GM23338 (cell line): ENCODE measurements around the gene SCO2. TPM values are rescaled to one million over a fixed set of nuclear protein-coding genes. Genes with fewer than 3 reads are reported as not detected.
A peak's percentile ranks its signal among the peaks of the same experiment; 100 is the strongest.

Experiments
- ATAC-seq: fragments of 200-7000 bp; cut with Tn5 transposase; 3 replicates; pipeline ENCODE4 v1.9.1; 2020
- DNase-seq: peaks from one replicate; pipeline ENCODE4 v3.0.0-alpha.2; 2015; ENCODE audit warnings: low spot score
- H2AFZ ChIP-seq: fragments of 200-600 bp; sonication (generic); 2 replicates; pipeline ENCODE4 v1.8.0; 2016; ENCODE audit warnings: antibody characterized with exemption, mild to moderate bottlenecking, moderate library complexity
- H3F3A ChIP-seq: fragments of 200-600 bp; sonication (generic); replicated peaks from 2 replicates; pipeline ENCODE4 v1.8.0; 2017; ENCODE audit warnings: antibody characterized with exemption, mixed run types, low read depth
- H3K27ac ChIP-seq: fragments of 200-600 bp; sonication (generic); 2 replicates; pipeline ENCODE4 v1.6.1; 2016; ENCODE audit warnings: low read depth
- H3K27me3 ChIP-seq: fragments of 200-600 bp; sonication (generic); 2 replicates; pipeline ENCODE4 v1.8.0; 2016; ENCODE audit warnings: mild to moderate bottlenecking, mixed run types, moderate library complexity; ENCODE audit not compliant: insufficient read depth
- H3K36me3 ChIP-seq: fragments of 200-600 bp; sonication (generic); 2 replicates; pipeline ENCODE4 v1.8.0; 2016; ENCODE audit warnings: mild to moderate bottlenecking; ENCODE audit not compliant: insufficient read depth
- H3K4me1 ChIP-seq: fragments of 200-600 bp; sonication (generic); 2 replicates; pipeline ENCODE4 v1.8.0; 2016; ENCODE audit warnings: mild to moderate bottlenecking, moderate library complexity; ENCODE audit not compliant: insufficient read depth
- H3K4me2 ChIP-seq: fragments of 200-600 bp; sonication (generic); 2 replicates; pipeline ENCODE4 v1.7.1; 2017; ENCODE audit warnings: mixed run types
- H3K4me3 ChIP-seq: fragments of 200-600 bp; sonication (generic); 2 replicates; pipeline ENCODE4 v1.6.1; 2016; ENCODE audit warnings: mixed run types
- H3K79me2 ChIP-seq: fragments of 200-600 bp; sonication (generic); replicated peaks from 2 replicates; pipeline ENCODE4 v1.8.0; 2017; ENCODE audit warnings: mild to moderate bottlenecking; ENCODE audit not compliant: insufficient read depth
- H3K9me2 ChIP-seq: fragments of 200-600 bp; sonication (generic); 2 replicates; pipeline ENCODE4 v1.8.0; 2017; ENCODE audit not compliant: insufficient read depth
- H4K20me1 ChIP-seq: fragments of 200-600 bp; sonication (generic); replicated peaks from 2 replicates; pipeline ENCODE4 v1.8.0; 2017; ENCODE audit warnings: mild to moderate bottlenecking; ENCODE audit not compliant: insufficient read depth
- H3K27ac Mint-ChIP-seq: 2 replicates; pipeline ENCODE4 v1.8.0; 2020; ENCODE audit warnings: inconsistent platforms, mild to moderate bottlenecking, moderate library complexity, mixed read lengths
- H3K27me3 Mint-ChIP-seq: 3 replicates; pipeline ENCODE4 v1.8.0; 2022; ENCODE audit warnings: low read depth, mild to moderate bottlenecking, moderate library complexity, mixed read lengths, inconsistent platforms; ENCODE audit not compliant: insufficient read depth, poor library complexity
- H3K36me3 Mint-ChIP-seq: 3 replicates; pipeline ENCODE4 v1.8.0; 2021; ENCODE audit warnings: low read depth, mild to moderate bottlenecking, inconsistent platforms, moderate library complexity, mixed read lengths
- H3K4me1 Mint-ChIP-seq: 3 replicates; pipeline ENCODE4 v1.8.0; 2020; ENCODE audit warnings: mild to moderate bottlenecking, inconsistent platforms, mixed read lengths
- H3K4me3 Mint-ChIP-seq: 3 replicates; pipeline ENCODE4 v1.8.0; 2021; ENCODE audit warnings: moderate library complexity, mild to moderate bottlenecking, inconsistent platforms, mixed read lengths
- H3K9me3 Mint-ChIP-seq: 3 replicates; pipeline ENCODE4 v1.8.0; 2020; ENCODE audit warnings: moderate library complexity, mild to moderate bottlenecking, inconsistent platforms, mixed read lengths
- CTCF ChIP-seq, 2 experiments: fragments of 200-600 bp in 1 of 2; sonication (generic) in 1 of 2; conservative IDR thresholded peaks; 2 replicates each; pipeline versions ENCODE4 v1.5.1 to v1.6.1; 2016 to 2017; ENCODE audit warnings: antibody characterized with exemption in 2 of 2, low read depth in 2 of 2, mild to moderate bottlenecking in 2 of 2, moderate library complexity in 1 of 2
- ETS1 ChIP-seq: IDR thresholded peaks from 2 replicates; pipeline ENCODE4 v1.6.1; 2016; ENCODE audit warnings: antibody characterized with exemption
- EZH2 ChIP-seq: fragments of 200-600 bp; sonication (generic); IDR thresholded peaks from one replicate; pipeline ENCODE4 v1.8.0; 2017; ENCODE audit warnings: antibody characterized with exemption, mild to moderate bottlenecking, low read depth; ENCODE audit not compliant: unreplicated experiment
- EZH2phosphoT487 ChIP-seq: fragments of 200-600 bp; sonication (generic); IDR thresholded peaks from one replicate; pipeline ENCODE4 v1.8.1; 2018; ENCODE audit warnings: antibody characterized with exemption; ENCODE audit not compliant: unreplicated experiment
- JUNB ChIP-seq: IDR thresholded peaks from one replicate; pipeline ENCODE4 v1.6.1; 2016; ENCODE audit warnings: antibody characterized with exemption; ENCODE audit not compliant: unreplicated experiment
- NANOG ChIP-seq: IDR thresholded peaks from 2 replicates; pipeline ENCODE4 v1.6.1; 2016; ENCODE audit warnings: antibody characterized with exemption, borderline replicate concordance
- STAT1 ChIP-seq: IDR thresholded peaks from one replicate; pipeline ENCODE4 v1.6.1; 2016; ENCODE audit warnings: antibody characterized with exemption; ENCODE audit not compliant: unreplicated experiment
- ZNF114 ChIP-seq: fragments of 250-450 bp; sonication (Bioruptor Pico); IDR thresholded peaks from 2 replicates; pipeline ENCODE4 v1.5.0; 2020; ENCODE audit warnings: mild to moderate bottlenecking, moderate library complexity
- polyA plus RNA-seq: library from polyadenylated mRNA; unstranded; fragments of >200 nt; fragmentation: Nextera tagmentation; extraction: Ambion mirVana; gene quantifications from 2 replicates; pipeline ENCODE4 v1.2.1, GENCODE V29; 2016
- total RNA-seq: library from RNA; depleted of rRNA; stranded (reverse); fragments of >200 nt; shearing (Covaris generic); gene quantifications from 2 replicates; pipeline ENCODE4 v1.2.3, GENCODE V29; 2014
- TF ChIP-seq, protein P1 (sequence below): IDR thresholded peaks from one replicate; pipeline ENCODE4 v1.6.1; 2018; ENCODE audit warnings: antibody characterized with exemption; ENCODE audit not compliant: unreplicated experiment

Gene SCO2
- total and polyA plus RNA-seq, 2 experiments from 2014 or later, result 2.6 to 4.9 TPM

GRCh38 chr22:50550395-50550794, 25.0 kb upstream of the SCO2 start (continued):
- no peak for TF ChIP-seq CTCF (conservative IDR thresholded peaks at IDR 0.05; ENCODE audit: low read depth in 2 of 2)
- no peak for TF ChIP-seq EZH2
- no peak for TF ChIP-seq JUNB
- no peak for TF ChIP-seq EZH2phosphoT487
- no peak for TF ChIP-seq STAT1
- TF ChIP-seq, protein P1, sequence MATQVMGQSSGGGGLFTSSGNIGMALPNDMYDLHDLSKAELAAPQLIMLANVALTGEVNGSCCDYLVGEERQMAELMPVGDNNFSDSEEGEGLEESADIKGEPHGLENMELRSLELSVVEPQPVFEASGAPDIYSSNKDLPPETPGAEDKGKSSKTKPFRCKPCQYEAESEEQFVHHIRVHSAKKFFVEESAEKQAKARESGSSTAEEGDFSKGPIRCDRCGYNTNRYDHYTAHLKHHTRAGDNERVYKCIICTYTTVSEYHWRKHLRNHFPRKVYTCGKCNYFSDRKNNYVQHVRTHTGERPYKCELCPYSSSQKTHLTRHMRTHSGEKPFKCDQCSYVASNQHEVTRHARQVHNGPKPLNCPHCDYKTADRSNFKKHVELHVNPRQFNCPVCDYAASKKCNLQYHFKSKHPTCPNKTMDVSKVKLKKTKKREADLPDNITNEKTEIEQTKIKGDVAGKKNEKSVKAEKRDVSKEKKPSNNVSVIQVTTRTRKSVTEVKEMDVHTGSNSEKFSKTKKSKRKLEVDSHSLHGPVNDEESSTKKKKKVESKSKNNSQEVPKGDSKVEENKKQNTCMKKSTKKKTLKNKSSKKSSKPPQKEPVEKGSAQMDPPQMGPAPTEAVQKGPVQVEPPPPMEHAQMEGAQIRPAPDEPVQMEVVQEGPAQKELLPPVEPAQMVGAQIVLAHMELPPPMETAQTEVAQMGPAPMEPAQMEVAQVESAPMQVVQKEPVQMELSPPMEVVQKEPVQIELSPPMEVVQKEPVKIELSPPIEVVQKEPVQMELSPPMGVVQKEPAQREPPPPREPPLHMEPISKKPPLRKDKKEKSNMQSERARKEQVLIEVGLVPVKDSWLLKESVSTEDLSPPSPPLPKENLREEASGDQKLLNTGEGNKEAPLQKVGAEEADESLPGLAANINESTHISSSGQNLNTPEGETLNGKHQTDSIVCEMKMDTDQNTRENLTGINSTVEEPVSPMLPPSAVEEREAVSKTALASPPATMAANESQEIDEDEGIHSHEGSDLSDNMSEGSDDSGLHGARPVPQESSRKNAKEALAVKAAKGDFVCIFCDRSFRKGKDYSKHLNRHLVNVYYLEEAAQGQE, result no peak
- TF ChIP-seq ZNF114 (CRISPR knock-in tag), result no peak

DNA sequence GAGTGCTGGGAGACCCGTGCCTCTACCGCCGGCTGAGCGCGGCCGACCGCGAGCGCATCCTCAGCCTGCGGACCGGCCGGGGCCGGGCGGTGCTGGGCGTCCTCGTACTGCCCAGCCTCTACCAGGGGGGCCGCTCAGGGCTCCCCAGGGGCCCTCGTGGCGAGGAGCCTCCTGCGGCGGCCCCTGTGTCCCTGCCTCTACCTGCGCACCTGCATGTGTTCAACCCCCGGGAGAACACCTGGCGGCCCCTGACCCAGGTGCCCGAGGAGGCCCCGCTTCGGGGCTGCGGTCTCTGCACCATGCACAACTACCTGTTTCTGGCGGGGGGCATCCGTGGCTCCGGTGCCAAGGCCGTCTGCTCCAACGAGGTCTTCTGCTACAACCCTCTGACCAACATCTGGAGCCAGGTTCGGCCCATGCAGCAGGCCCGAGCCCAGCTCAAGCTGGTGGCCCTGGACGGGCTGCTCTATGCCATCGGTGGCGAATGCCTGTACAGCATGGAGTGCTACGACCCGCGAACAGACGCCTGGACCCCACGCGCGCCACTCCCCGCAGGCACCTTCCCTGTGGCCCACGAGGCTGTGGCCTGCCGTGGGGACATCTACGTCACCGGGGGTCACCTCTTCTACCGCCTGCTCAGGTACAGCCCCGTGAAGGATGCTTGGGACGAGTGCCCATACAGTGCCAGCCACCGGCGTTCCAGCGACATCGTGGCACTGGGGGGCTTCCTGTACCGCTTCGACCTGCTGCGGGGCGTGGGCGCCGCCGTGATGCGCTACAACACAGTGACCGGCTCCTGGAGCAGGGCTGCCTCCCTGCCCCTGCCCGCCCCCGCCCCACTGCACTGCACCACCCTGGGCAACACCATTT, 23.8 kb upstream of the SCO2 start:
- H3K27ac Mint-ChIP-seq, result no peak overlapping the region
- H3K4me3 ChIP-seq, result peak overlapping the region; percentile 45; the same call in 1 of the 2 replicates
- H3K27me3 ChIP-seq, result peaks cover 31% of the 10 kb centered on the region
- no peaks in the 10 kb centered on the region for H4K20me1 ChIP-seq
- H3K9me3 Mint-ChIP-seq, result no peaks in the 10 kb centered on the region
- H3K36me3 Mint-ChIP-seq, result no peaks in the 10 kb centered on the region
- H3F3A ChIP-seq, result peaks cover 7% of the 10 kb centered on the region; the same call in 1 of the 2 replicates
- no peaks in the 10 kb centered on the region for H3K9me2 ChIP-seq
- ATAC-seq, result peak; percentile 15
- DNase-seq, result no peak
- peak overlapping the region; percentile 66; the same call in 1 of the 2 replicates for H3K4me2 ChIP-seq
- no peaks in the 10 kb centered on the region for H3K79me2 ChIP-seq
- peaks cover 33% of the 10 kb centered on the region for H3K27me3 Mint-ChIP-seq
- H2AFZ ChIP-seq, result peak overlapping the region; percentile 90
- H3K4me1 Mint-ChIP-seq, result no peaks in the 10 kb centered on the region
- no peak overlapping the region for H3K4me3 Mint-ChIP-seq
- H3K27ac ChIP-seq, result no peak overlapping the region
- no peaks in the 10 kb centered on the region; the same call in 1 of the 2 replicates for H3K4me1 ChIP-seq
- H3K36me3 ChIP-seq, result no peaks in the 10 kb centered on the region
- no peak for TF ChIP-seq CTCF (conservative IDR thresholded peaks at IDR 0.05; ENCODE audit: low read depth in 2 of 2)
- TF ChIP-seq NANOG, result no peak
- TF ChIP-seq ETS1, result no peak
- TF ChIP-seq STAT1, result no peak
